Limb (tissue), 2 donors: Measurements from ENCODE around the gene MTMR12.

Experiments
- DNase-seq, 2 donors: peaks; one replicate each; pipeline ENCODE4 v3.0.0-alpha.2; 2016; ENCODE audit errors: extremely low spot score in 2 of 2

The MTMR12 gene

GRCh38 chr5:32197032-32197431, 115.7 kb downstream of the MTMR12 start:
- DNase-seq: no peak

- DNase-seq: no peak
These were observed 117.5 kb downstream of the MTMR12 start for GRCh38 chr5:32195265-32195664.

GRCh38 chr5:32193591-32193990, 119.1 kb downstream of the MTMR12 start:
- peak; percentile 67 to 84 for DNase-seq

- peak; percentile 61 to 82 for DNase-seq
These were observed 122.6 kb downstream of the MTMR12 start for GRCh38 chr5:32190095-32190494.

GRCh38 chr5:32187675-32188074, 125.1 kb downstream of the MTMR12 start:
- DNase-seq: no peak

GRCh38 chr5:32182463-32183063, 130.2 kb downstream of the MTMR12 start:
- DNase-seq: no peak
